Skeletal muscle tissue (tissue), 4 donors: ENCODE data around the gene TMEM88. TPM values are rescaled to one million over a fixed set of nuclear protein-coding genes. Genes with fewer than 3 reads are reported as not detected.

Experiments used
- H3K27ac ChIP-seq: one replicate; pipeline ENCODE4 v1.7.0; 2013; ENCODE audit warnings: mild to moderate bottlenecking, low read depth, low read length, inconsistent platforms
- H3K27me3 ChIP-seq, 3 donors: one replicate each; pipeline ENCODE4 v1.7.0; 2013; ENCODE audit warnings: low read length in 3 of 3; ENCODE audit not compliant: control insufficient read depth in 3 of 3, insufficient read depth in 3 of 3
- H3K36me3 ChIP-seq, 3 donors: one replicate each; pipeline ENCODE4 v1.7.0; 2013; ENCODE audit warnings: low read length in 3 of 3; ENCODE audit not compliant: control insufficient read depth in 3 of 3, insufficient read depth in 3 of 3
- H3K4me1 ChIP-seq, 3 donors: one replicate each; pipeline ENCODE4 v1.7.0; 2013; ENCODE audit warnings: low read length in 3 of 3, mild to moderate bottlenecking in 3 of 3; ENCODE audit not compliant: control insufficient read depth in 3 of 3, insufficient read depth in 3 of 3
- H3K4me3 ChIP-seq, 3 donors: one replicate each; pipeline ENCODE4 v1.7.0; 2013; ENCODE audit warnings: low read length in 3 of 3
- H3K9ac ChIP-seq, 3 donors: one replicate each; pipeline ENCODE4 v1.7.0; 2013; ENCODE audit warnings: low read length in 3 of 3, mild to moderate bottlenecking in 3 of 3, moderate library complexity in 2 of 3, low read depth in 1 of 3
- H3K9me3 ChIP-seq, 3 donors: one replicate each; pipeline ENCODE4 v1.7.0; 2013; ENCODE audit warnings: low read length in 3 of 3; ENCODE audit not compliant: control insufficient read depth in 3 of 3
- total RNA-seq: library from RNA; depleted of rRNA; stranded (reverse); fragments of >200 nt; gene quantifications from one replicate; pipeline ENCODE4 v1.2.3, GENCODE V29; 2014
- donor health status: Osteomylitis.

The TMEM88 gene
- total RNA-seq, 1 donor from 2014 or later = 7.3 TPM

DNA sequence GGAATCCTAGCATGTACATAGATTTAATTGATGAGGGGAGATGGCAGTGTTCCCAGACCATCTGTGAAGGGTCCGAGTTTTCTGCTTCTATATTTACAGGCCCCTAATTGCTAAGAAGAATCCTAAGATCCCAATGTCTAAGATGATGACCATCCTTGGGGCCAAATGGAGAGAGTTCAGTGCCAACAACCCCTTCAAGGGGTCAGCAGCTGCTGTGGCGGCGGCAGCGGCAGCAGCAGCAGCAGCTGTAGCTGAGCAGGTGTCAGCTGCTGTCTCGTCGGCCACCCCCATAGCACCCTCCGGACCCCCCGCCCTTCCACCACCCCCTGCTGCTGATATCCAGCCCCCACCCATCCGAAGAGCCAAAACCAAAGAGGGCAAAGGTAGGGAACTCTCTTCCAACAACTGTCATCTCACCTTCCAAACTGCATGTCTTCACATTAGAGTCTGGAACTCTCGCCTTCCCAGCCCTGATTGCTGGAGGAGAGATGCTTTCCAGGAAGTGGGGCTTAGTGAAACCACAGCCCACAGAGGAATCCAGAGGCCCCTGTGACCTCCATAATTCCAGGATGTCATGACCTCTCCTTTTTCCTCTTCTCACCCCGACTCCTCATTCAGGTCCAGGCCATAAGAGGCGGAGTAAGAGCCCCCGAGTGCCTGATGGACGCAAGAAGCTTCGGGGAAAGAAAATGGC lies 38.5 kb downstream of the TMEM88 start:
- peaks cover 23 to 33% (median 29%) of the 10 kb centered on the region in 3 donors for H3K36me3 ChIP-seq
- no peak overlapping the region for H3K4me3 ChIP-seq
- H3K9ac ChIP-seq = no peak overlapping the region
- H3K9me3 ChIP-seq = no peaks in the 10 kb centered on the region
- H3K27me3 ChIP-seq = peaks cover 0 to 2% (median 0%) of the 10 kb centered on the region in 3 donors
- no peak overlapping the region for H3K27ac ChIP-seq
- peaks cover 17 to 21% (median 17%) of the 10 kb centered on the region in 3 donors for H3K4me1 ChIP-seq

DNA sequence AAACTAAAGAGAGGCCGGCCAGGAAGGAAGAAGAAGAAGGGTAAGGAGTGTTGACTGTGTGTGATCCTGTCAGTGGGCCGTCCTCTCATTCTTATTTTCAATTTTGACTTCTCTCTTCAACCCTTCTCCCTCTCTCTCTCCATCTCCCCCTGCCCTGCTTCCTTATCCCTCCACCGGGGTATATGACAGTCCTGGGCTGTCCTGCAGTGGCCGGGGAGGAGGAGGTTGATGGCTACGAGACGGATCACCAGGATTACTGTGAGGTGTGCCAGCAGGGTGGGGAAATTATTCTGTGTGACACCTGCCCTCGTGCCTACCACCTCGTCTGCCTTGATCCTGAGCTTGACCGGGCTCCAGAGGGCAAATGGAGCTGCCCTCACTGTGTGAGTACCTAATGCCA lies 39.4 kb downstream of the TMEM88 start:
- Histone ChIP-seq H3K36me3 (peaks cover 27 to 39% (median 29%) of the 10 kb centered on the region in 3 donors), H3K27ac (no peak overlapping the region), H3K27me3 (no peaks in the 10 kb centered on the region), H3K9me3 (no peaks in the 10 kb centered on the region), H3K9ac (no peak overlapping the region), H3K4me1 (peaks cover 8 to 12% (median 8%) of the 10 kb centered on the region in 3 donors), H3K4me3 (no peak overlapping the region)

GRCh38 chr17:7894866-7895265 lies 40.0 kb downstream of the TMEM88 start:
- Histone ChIP-seq H3K27ac (no peak overlapping the region), H3K27me3 (no peaks in the 10 kb centered on the region), H3K36me3 (peaks cover 33 to 45% (median 36%) of the 10 kb centered on the region in 3 donors), H3K9me3 (no peaks in the 10 kb centered on the region), H3K4me3 (no peak overlapping the region), H3K4me1 (peaks cover 2 to 5% (median 2%) of the 10 kb centered on the region in 3 donors), H3K9ac (no peak overlapping the region)

DNA sequence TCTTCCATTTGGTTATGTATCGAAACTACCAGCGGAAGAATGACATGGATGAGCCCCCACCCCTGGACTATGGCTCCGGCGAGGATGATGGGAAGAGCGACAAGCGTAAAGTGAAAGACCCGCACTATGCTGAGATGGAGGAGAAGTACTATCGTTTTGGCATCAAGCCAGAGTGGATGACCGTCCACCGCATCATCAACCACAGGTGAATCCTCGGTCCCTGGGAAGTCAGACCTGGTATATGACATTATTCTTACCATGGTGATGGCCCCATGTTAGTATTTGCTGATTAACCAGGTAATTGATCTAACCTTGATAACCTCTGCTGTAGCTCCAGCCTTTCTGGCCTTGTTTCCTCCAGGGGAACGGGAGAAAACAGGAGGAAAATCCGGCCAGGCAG lies 42.2 kb downstream of the TMEM88 start:
- H3K4me1 ChIP-seq = peaks cover 0 to 2% (median 0%) of the 10 kb centered on the region in 3 donors
- H3K4me3 ChIP-seq = no peak overlapping the region
- H3K27ac ChIP-seq = no peak overlapping the region
- no peaks in the 10 kb centered on the region for H3K9me3 ChIP-seq
- peaks cover 33 to 49% (median 39%) of the 10 kb centered on the region in 3 donors for H3K36me3 ChIP-seq
- H3K27me3 ChIP-seq = no peaks in the 10 kb centered on the region
- H3K9ac ChIP-seq = no peak overlapping the region

DNA sequence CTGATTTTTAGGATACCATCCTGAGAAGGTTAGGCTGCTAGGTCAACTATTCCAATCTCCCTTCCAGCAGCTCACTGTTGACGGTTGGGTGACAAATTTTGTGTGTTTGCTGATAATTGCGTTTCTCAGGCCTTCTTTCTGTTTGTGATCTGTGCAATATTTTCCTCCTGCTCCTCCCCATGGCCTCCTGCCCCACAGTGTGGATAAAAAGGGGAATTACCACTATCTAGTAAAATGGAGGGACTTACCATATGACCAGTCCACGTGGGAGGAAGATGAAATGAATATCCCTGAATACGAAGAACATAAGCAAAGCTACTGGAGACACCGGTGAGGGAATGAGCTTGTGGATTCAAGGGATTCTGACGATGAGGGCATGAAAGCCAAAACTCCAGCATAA lies 42.9 kb downstream of the TMEM88 start:
- no peak overlapping the region for H3K4me3 ChIP-seq
- no peaks in the 10 kb centered on the region for H3K27me3 ChIP-seq
- H3K9ac ChIP-seq = no peak overlapping the region
- H3K27ac ChIP-seq = no peak overlapping the region
- H3K36me3 ChIP-seq = peaks cover 33 to 53% (median 39%) of the 10 kb centered on the region in 3 donors
- no peaks in the 10 kb centered on the region for H3K9me3 ChIP-seq
- peaks cover 0 to 2% (median 0%) of the 10 kb centered on the region in 3 donors for H3K4me1 ChIP-seq

DNA sequence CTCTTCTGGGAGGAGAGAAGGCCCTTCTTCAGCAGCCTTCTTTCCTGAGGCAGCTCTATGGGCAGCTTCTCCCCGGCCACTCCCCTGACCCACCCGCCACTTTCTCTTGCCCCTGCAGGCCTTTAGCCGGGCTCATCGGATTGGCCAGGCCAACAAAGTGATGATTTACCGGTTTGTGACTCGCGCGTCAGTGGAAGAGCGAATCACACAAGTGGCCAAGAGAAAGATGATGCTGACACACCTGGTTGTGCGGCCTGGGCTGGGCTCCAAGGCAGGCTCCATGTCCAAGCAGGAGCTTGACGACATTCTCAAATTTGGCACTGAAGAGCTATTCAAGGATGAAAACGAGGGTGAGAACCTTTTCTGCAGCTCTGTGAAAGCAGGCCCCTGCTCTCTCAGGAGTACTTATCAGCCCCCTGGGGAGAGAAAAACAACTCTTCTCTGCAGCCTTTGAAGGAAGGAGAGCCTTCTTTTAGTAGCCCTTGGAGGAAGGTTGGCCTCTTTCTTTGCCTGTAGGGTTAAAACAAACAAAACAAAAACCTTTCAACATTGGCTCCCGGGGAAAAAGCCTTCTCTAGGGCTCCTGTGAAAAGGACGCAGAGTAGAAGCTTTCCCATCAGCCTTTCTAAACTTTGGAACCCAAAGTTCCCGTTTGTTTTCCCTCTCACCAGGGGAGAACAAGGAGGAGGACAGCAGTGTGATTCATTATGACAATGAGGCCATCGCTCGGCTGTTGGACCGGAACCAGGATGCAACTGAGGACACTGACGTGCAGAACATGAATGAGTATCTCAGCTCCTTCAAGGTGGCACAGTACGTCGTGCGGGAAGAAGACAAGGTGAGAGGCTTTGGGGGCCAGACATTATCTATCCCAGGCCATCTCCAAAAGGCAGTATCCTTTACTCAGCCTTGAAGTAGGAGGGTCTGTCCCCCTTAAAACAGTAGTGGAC lies 48.6 kb downstream of the TMEM88 start:
- no peaks in the 10 kb centered on the region for H3K4me1 ChIP-seq
- H3K9me3 ChIP-seq = no peaks in the 10 kb centered on the region
- no peak overlapping the region for H3K4me3 ChIP-seq
- H3K27me3 ChIP-seq = no peaks in the 10 kb centered on the region
- no peak overlapping the region for H3K9ac ChIP-seq
- peaks cover 51 to 73% (median 51%) of the 10 kb centered on the region in 3 donors for H3K36me3 ChIP-seq
- H3K27ac ChIP-seq = no peak overlapping the region

Other genes with a start within 250 kb of the TMEM88 start
- 42.3 TPM for gene FXR2, start 240.2 kb upstream of the TMEM88 start, total RNA-seq
- 41.2 TPM for gene SAT2, start 227.2 kb upstream of the TMEM88 start, total RNA-seq
- gene SHBG, start 224.9 kb upstream of the TMEM88 start, total RNA-seq = not detected
- gene ATP1B2, start 204.1 kb upstream of the TMEM88 start, total RNA-seq = 1.6 TPM
- 13.6 TPM for gene TP53, start 167.6 kb upstream of the TMEM88 start, total RNA-seq
- gene WRAP53, start 166.6 kb upstream of the TMEM88 start, total RNA-seq = 7.3 TPM
- gene EFNB3, start 149.9 kb upstream of the TMEM88 start, total RNA-seq = 1.0 TPM
- gene DNAH2, start 137.3 kb upstream of the TMEM88 start, total RNA-seq = 0.52 TPM
- gene KDM6B, start 20.8 kb upstream of the TMEM88 start, total RNA-seq = 2.6 TPM
- gene NAA38, start 2.5 kb downstream of the TMEM88 start, total RNA-seq = 50.1 TPM
- 3.7 TPM for gene CYB5D1, start 2.9 kb downstream of the TMEM88 start, total RNA-seq
- 76.2 TPM for gene CHD3, start 33.7 kb downstream of the TMEM88 start, total RNA-seq
- gene RNF227, start 61.2 kb downstream of the TMEM88 start, total RNA-seq = 2.6 TPM
- gene KCNAB3, start 74.8 kb downstream of the TMEM88 start, total RNA-seq = 0.52 TPM
- 17.2 TPM for gene TRAPPC1, start 76.9 kb downstream of the TMEM88 start, total RNA-seq
- gene CNTROB, start 77.1 kb downstream of the TMEM88 start, total RNA-seq = 9.9 TPM
- gene GUCY2D, start 147.5 kb downstream of the TMEM88 start, total RNA-seq = not detected
- gene ALOX15B, start 184.0 kb downstream of the TMEM88 start, total RNA-seq = 0.52 TPM
- gene ALOX12B, start 232.7 kb downstream of the TMEM88 start, total RNA-seq = not detected